ENCODE measurements around the gene C1orf198.

GRCh38 chr1:230900984-230901383 lies 32.7 kb upstream of the C1orf198 start:
- no peak for TF ChIP-seq CTCF (conservative IDR thresholded peaks at IDR 0.05; ENCODE audit: low read depth, low read length)
- TF ChIP-seq CEBPB (IDR thresholded peaks at IDR 0.05; ENCODE audit: low read depth, low read length) = no peak
- TF ChIP-seq POLR2A (IDR thresholded peaks at IDR 0.05; ENCODE audit: low read depth, low read length) = no peak
- no peak for TF ChIP-seq NFE2L2 (IDR thresholded peaks at IDR 0.05; ENCODE audit: low read depth, low read length)
- TF ChIP-seq SMC3 (IDR thresholded peaks at IDR 0.05; ENCODE audit: low read depth, low read length) = no peak

All from IMR-90 (cell line).